ENCODE results near the gene TRAPPC5.

The TRAPPC5 gene

GRCh38 chr19:7682175-7682855, 1.7 kb downstream of the TRAPPC5 start:
- H4K91ac ChIP-seq (ENCODE audit: low read length), result peak overlapping the region; percentile 11
- H3K27me3 ChIP-seq (ENCODE audit: control insufficient read depth in 1 of 2, insufficient read depth in 1 of 2, low read length in 2 of 2), result peaks cover 11 to 26% of the 10 kb centered on the region in 2 experiments
- peak overlapping the region; percentile 79 for H3K4me2 ChIP-seq (ENCODE audit: low read length, poor library complexity, severe bottlenecking)
- no peak for DNase-seq
- peak overlapping the region in 1 of 2 experiments; percentile 93 for H3K4me3 ChIP-seq (ENCODE audit: insufficient read depth in 1 of 2, low read depth in 1 of 2, low read length in 2 of 2)
- no peak overlapping the region for H3K27ac ChIP-seq (ENCODE audit: low read length, poor library complexity, severe bottlenecking)
- H3K18ac ChIP-seq (ENCODE audit: low read depth in 1 of 2, low read length in 2 of 2), result no peak overlapping the region
- peak overlapping the region in 1 of 2 experiments; percentile 74 for H2BK12ac ChIP-seq (ENCODE audit: low read length in 2 of 2)
- H3K4ac ChIP-seq (ENCODE audit: low read depth in 1 of 2, low read length in 2 of 2), result no peak overlapping the region
- peaks cover 17 to 32% of the 10 kb centered on the region in 2 experiments for H3K36me3 ChIP-seq (ENCODE audit: control insufficient read depth in 1 of 2, insufficient read depth in 2 of 2, low read depth in 1 of 2, low read length in 2 of 2)
- H2BK15ac ChIP-seq (ENCODE audit: low read depth, poor library complexity, severe bottlenecking), result no peak overlapping the region
- no peak overlapping the region for H2AK5ac ChIP-seq (ENCODE audit: low read length, severe bottlenecking)
- H2AFZ ChIP-seq (ENCODE audit: low read depth, low read length), result no peak overlapping the region
- 98% methylated on average over 74 of the region's 74 CpGs for WGBS
- H3K9ac ChIP-seq (ENCODE audit: low read length), result peak overlapping the region; percentile 94
- peaks cover 17% of the 10 kb centered on the region for H3K4me1 ChIP-seq (ENCODE audit: control insufficient read depth, insufficient read depth, low read depth, low read length)
- no peak overlapping the region for H2BK5ac ChIP-seq (ENCODE audit: low read depth, low read length, poor library complexity, severe bottlenecking)
- H2BK120ac ChIP-seq (ENCODE audit: low read depth, low read length), result no peak overlapping the region
- H3K9me3 ChIP-seq (ENCODE audit: control insufficient read depth, low read length), result no peaks in the 10 kb centered on the region
- peaks cover 23% of the 10 kb centered on the region for H3K79me1 ChIP-seq (replicated peaks; ENCODE audit: low read length, poor library complexity, severe bottlenecking)
- H4K8ac ChIP-seq (ENCODE audit: low read length), result peak overlapping the region; percentile 28
- no peak overlapping the region for H3K23ac ChIP-seq (ENCODE audit: low read length in 2 of 2)
- H3K14ac ChIP-seq (ENCODE audit: low read length in 2 of 2), result no peak overlapping the region

- Histone ChIP-seq H3K4ac (ENCODE audit: low read depth in 1 of 2, low read length in 2 of 2) (no peak overlapping the region), H3K27ac (ENCODE audit: low read length, poor library complexity, severe bottlenecking) (no peak overlapping the region), H3K18ac (ENCODE audit: low read depth in 1 of 2, low read length in 2 of 2) (no peak overlapping the region), H3K9ac (ENCODE audit: low read length) (no peak overlapping the region), H2BK12ac (ENCODE audit: low read length in 2 of 2) (no peak overlapping the region), H2BK120ac (ENCODE audit: low read depth, low read length) (no peak overlapping the region), H4K8ac (ENCODE audit: low read length) (peak overlapping the region; percentile 4), H2AFZ (ENCODE audit: low read depth, low read length) (no peak overlapping the region), H3K79me1 (replicated peaks; ENCODE audit: low read length, poor library complexity, severe bottlenecking) (peaks cover 23% of the 10 kb centered on the region), H3K4me1 (ENCODE audit: control insufficient read depth, insufficient read depth, low read depth, low read length) (peaks cover 13% of the 10 kb centered on the region), H4K91ac (ENCODE audit: low read length) (no peak overlapping the region), H3K36me3 (ENCODE audit: control insufficient read depth in 1 of 2, insufficient read depth in 2 of 2, low read depth in 1 of 2, low read length in 2 of 2) (peaks cover 17 to 32% of the 10 kb centered on the region in 2 experiments), H3K4me3 (ENCODE audit: insufficient read depth in 1 of 2, low read depth in 1 of 2, low read length in 2 of 2) (no peak overlapping the region), H2BK15ac (ENCODE audit: low read depth, poor library complexity, severe bottlenecking) (no peak overlapping the region), H3K9me3 (ENCODE audit: control insufficient read depth, low read length) (no peaks in the 10 kb centered on the region), H3K23ac (ENCODE audit: low read length in 2 of 2) (no peak overlapping the region), H2AK5ac (ENCODE audit: low read length, severe bottlenecking) (no peak overlapping the region), H2BK5ac (ENCODE audit: low read depth, low read length, poor library complexity, severe bottlenecking) (no peak overlapping the region), H3K27me3 (ENCODE audit: control insufficient read depth in 1 of 2, insufficient read depth in 1 of 2, low read length in 2 of 2) (peaks cover 0 to 13% of the 10 kb centered on the region in 2 experiments), H3K4me2 (ENCODE audit: low read length, poor library complexity, severe bottlenecking) (no peak overlapping the region), H3K14ac (ENCODE audit: low read length in 2 of 2) (no peak overlapping the region)
- no peak for DNase-seq
- WGBS, result 55% methylated on average over 18 of the region's 19 CpGs
These were observed 5.2 kb downstream of the TRAPPC5 start for GRCh38 chr19:7685546-7686445.

GRCh38 chr19:7687177-7687576, 6.5 kb downstream of the TRAPPC5 start:
- Histone ChIP-seq H2BK12ac (ENCODE audit: low read length in 2 of 2) (no peak overlapping the region), H3K27ac (ENCODE audit: low read length, poor library complexity, severe bottlenecking) (no peak overlapping the region), H3K4me2 (ENCODE audit: low read length, poor library complexity, severe bottlenecking) (no peak overlapping the region), H2BK120ac (ENCODE audit: low read depth, low read length) (no peak overlapping the region), H3K36me3 (ENCODE audit: control insufficient read depth in 1 of 2, insufficient read depth in 2 of 2, low read depth in 1 of 2, low read length in 2 of 2) (peaks cover 16 to 28% of the 10 kb centered on the region in 2 experiments), H2AFZ (ENCODE audit: low read depth, low read length) (no peak overlapping the region), H3K4ac (ENCODE audit: low read depth in 1 of 2, low read length in 2 of 2) (no peak overlapping the region), H2AK5ac (ENCODE audit: low read length, severe bottlenecking) (no peak overlapping the region), H3K9me3 (ENCODE audit: control insufficient read depth, low read length) (no peaks in the 10 kb centered on the region), H3K79me1 (replicated peaks; ENCODE audit: low read length, poor library complexity, severe bottlenecking) (peaks cover 9% of the 10 kb centered on the region), H3K4me3 (ENCODE audit: insufficient read depth in 1 of 2, low read depth in 1 of 2, low read length in 2 of 2) (no peak overlapping the region), H3K18ac (ENCODE audit: low read depth in 1 of 2, low read length in 2 of 2) (no peak overlapping the region), H3K27me3 (ENCODE audit: control insufficient read depth in 1 of 2, insufficient read depth in 1 of 2, low read length in 2 of 2) (peaks cover 0 to 13% of the 10 kb centered on the region in 2 experiments), H3K23ac (ENCODE audit: low read length in 2 of 2) (no peak overlapping the region), H3K4me1 (ENCODE audit: control insufficient read depth, insufficient read depth, low read depth, low read length) (peaks cover 4% of the 10 kb centered on the region), H3K9ac (ENCODE audit: low read length) (no peak overlapping the region), H2BK5ac (ENCODE audit: low read depth, low read length, poor library complexity, severe bottlenecking) (no peak overlapping the region), H2BK15ac (ENCODE audit: low read depth, poor library complexity, severe bottlenecking) (no peak overlapping the region), H3K14ac (ENCODE audit: low read length in 2 of 2) (no peak overlapping the region), H4K8ac (ENCODE audit: low read length) (no peak overlapping the region), H4K91ac (ENCODE audit: low read length) (no peak overlapping the region)
- 94% methylated on average over 12 of the region's 12 CpGs for WGBS
- DNase-seq, result no peak

- no peak overlapping the region for H3K4ac ChIP-seq (ENCODE audit: low read depth in 1 of 2, low read length in 2 of 2)
- H3K9me3 ChIP-seq (ENCODE audit: control insufficient read depth, low read length), result no peaks in the 10 kb centered on the region
- H3K18ac ChIP-seq (ENCODE audit: low read depth in 1 of 2, low read length in 2 of 2), result no peak overlapping the region
- no peak overlapping the region for H3K4me3 ChIP-seq (ENCODE audit: insufficient read depth in 1 of 2, low read depth in 1 of 2, low read length in 2 of 2)
- H3K36me3 ChIP-seq (ENCODE audit: control insufficient read depth in 1 of 2, insufficient read depth in 2 of 2, low read depth in 1 of 2, low read length in 2 of 2), result peaks cover 0 to 8% of the 10 kb centered on the region in 2 experiments
- no peak overlapping the region for H3K27ac ChIP-seq (ENCODE audit: low read length, poor library complexity, severe bottlenecking)
- no peak overlapping the region for H4K91ac ChIP-seq (ENCODE audit: low read length)
- H3K4me1 ChIP-seq (ENCODE audit: control insufficient read depth, insufficient read depth, low read depth, low read length), result no peaks in the 10 kb centered on the region
- no peak overlapping the region for H3K23ac ChIP-seq (ENCODE audit: low read length in 2 of 2)
- H3K27me3 ChIP-seq (ENCODE audit: control insufficient read depth in 1 of 2, insufficient read depth in 1 of 2, low read length in 2 of 2), result peaks cover 0 to 17% of the 10 kb centered on the region in 2 experiments
- no peak overlapping the region for H3K9ac ChIP-seq (ENCODE audit: low read length)
- peaks cover 2% of the 10 kb centered on the region for H3K79me1 ChIP-seq (replicated peaks; ENCODE audit: low read length, poor library complexity, severe bottlenecking)
- no peak overlapping the region for H2BK5ac ChIP-seq (ENCODE audit: low read depth, low read length, poor library complexity, severe bottlenecking)
- no peak overlapping the region for H2BK12ac ChIP-seq (ENCODE audit: low read length in 2 of 2)
- no peak overlapping the region for H2BK120ac ChIP-seq (ENCODE audit: low read depth, low read length)
- H2AK5ac ChIP-seq (ENCODE audit: low read length, severe bottlenecking), result no peak overlapping the region
- H3K4me2 ChIP-seq (ENCODE audit: low read length, poor library complexity, severe bottlenecking), result no peak overlapping the region
- no peak overlapping the region for H3K14ac ChIP-seq (ENCODE audit: low read length in 2 of 2)
- no peak for DNase-seq
- H4K8ac ChIP-seq (ENCODE audit: low read length), result no peak overlapping the region
- no peak overlapping the region for H2AFZ ChIP-seq (ENCODE audit: low read depth, low read length)
- H2BK15ac ChIP-seq (ENCODE audit: low read depth, poor library complexity, severe bottlenecking), result no peak overlapping the region
- 86% methylated on average over 21 of the region's 23 CpGs for WGBS
These were observed 8.5 kb downstream of the TRAPPC5 start for GRCh38 chr19:7689165-7689564.

All from mesenchymal stem cell (in vitro differentiated cells and primary cell).